ENCODE measurements around the gene ATP9A. TPM values are rescaled to one million over a fixed set of nuclear protein-coding genes. Genes with fewer than 3 reads are reported as not detected.
A peak's percentile ranks its signal among the peaks of the same experiment; 100 is the strongest.
"Not testable (repeated sequence)": the region's sequence is repeated elsewhere in the genome, so short reads cannot be mapped to it uniquely, and the experiment has no call there.

ATP9A gene
- total RNA-seq, 1 experiment from 2014 or later: 16.8 TPM

DNA sequence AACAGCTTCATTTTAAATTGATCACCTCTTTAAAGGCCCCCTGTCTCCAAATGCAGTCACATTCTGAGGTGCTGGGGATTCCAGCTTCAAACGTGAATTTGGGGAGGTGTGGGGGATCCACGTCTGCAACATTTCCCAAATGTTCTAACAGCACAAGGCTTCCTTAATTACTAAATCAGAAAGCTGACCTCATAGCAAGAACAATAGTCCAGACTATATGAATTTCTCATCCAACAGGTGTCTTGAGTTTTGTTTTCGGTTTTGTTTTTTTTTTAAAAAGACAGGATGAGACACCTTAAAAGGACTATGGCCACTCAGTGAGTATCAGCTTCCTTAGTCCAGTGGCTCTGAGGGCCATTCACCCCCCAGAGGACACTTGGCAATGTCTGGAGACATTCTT lies 11.5 kb downstream of the ATP9A start:
- H3K27me3 ChIP-seq (ENCODE audit: insufficient read depth, low read length): no peaks in the 10 kb centered on the region
- H3K4me3 ChIP-seq (replicated peaks in 1 of 2; ENCODE audit: low read depth in 1 of 2, low read length in 2 of 2): no peak overlapping the region
- ChIA-PET RAD21 (ENCODE audit: low non-redundant PET in 1 of 2, low total read pairs in 2 of 2, uncharacterized antibody in 2 of 2, unreplicated experiment in 2 of 2) (no interaction called here), POLR2A (no interaction called here), CTCF (no interaction called here)
- no TSS peak for BruUV-seq (replicated peaks)
- no peak for ATAC-seq
- DNase-seq (ENCODE audit: low read depth, low spot score): no peak
- H3K27ac ChIP-seq (ENCODE audit: low read depth, low read length): no peak overlapping the region
- intact Hi-C loops (cut with micrococcal nuclease): no loop called here
- no peak overlapping the region for H2AFZ ChIP-seq (ENCODE audit: low read depth, low read length, poor library complexity, severe bottlenecking)
- TF ChIP-seq SRF (IDR thresholded peaks at IDR 0.05; ENCODE audit: low read depth): no peak
- TF ChIP-seq EZH2 (IDR thresholded peaks at IDR 0.05): no peak
- no peak for TF ChIP-seq CEBPB (IDR thresholded peaks at IDR 0.05; ENCODE audit: low read depth)
- no peak for TF ChIP-seq EZH2phosphoT487 (IDR thresholded peaks at IDR 0.05; ENCODE audit: borderline replicate concordance)
- TF ChIP-seq, protein P1, sequence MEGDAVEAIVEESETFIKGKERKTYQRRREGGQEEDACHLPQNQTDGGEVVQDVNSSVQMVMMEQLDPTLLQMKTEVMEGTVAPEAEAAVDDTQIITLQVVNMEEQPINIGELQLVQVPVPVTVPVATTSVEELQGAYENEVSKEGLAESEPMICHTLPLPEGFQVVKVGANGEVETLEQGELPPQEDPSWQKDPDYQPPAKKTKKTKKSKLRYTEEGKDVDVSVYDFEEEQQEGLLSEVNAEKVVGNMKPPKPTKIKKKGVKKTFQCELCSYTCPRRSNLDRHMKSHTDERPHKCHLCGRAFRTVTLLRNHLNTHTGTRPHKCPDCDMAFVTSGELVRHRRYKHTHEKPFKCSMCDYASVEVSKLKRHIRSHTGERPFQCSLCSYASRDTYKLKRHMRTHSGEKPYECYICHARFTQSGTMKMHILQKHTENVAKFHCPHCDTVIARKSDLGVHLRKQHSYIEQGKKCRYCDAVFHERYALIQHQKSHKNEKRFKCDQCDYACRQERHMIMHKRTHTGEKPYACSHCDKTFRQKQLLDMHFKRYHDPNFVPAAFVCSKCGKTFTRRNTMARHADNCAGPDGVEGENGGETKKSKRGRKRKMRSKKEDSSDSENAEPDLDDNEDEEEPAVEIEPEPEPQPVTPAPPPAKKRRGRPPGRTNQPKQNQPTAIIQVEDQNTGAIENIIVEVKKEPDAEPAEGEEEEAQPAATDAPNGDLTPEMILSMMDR (IDR thresholded peaks at IDR 0.05 in 2 of 3, conservative IDR thresholded peaks at IDR 0.05 in 1 of 3; ENCODE audit: borderline replicate concordance in 1 of 3, insufficient read depth in 1 of 3, low read depth in 2 of 3, low read length in 2 of 3): no peak
- no peak for TF ChIP-seq CBX3 (IDR thresholded peaks at IDR 0.05; ENCODE audit: low read depth)
- TF ChIP-seq SIN3A (IDR thresholded peaks at IDR 0.05; ENCODE audit: low read depth): no peak
- no peak for TF ChIP-seq POLR2AphosphoS5 (IDR thresholded peaks at IDR 0.05; ENCODE audit: low read depth, low read length)
- TF ChIP-seq, protein P2, sequence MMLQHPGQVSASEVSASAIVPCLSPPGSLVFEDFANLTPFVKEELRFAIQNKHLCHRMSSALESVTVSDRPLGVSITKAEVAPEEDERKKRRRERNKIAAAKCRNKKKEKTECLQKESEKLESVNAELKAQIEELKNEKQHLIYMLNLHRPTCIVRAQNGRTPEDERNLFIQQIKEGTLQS (IDR thresholded peaks at IDR 0.05): no peak
- TF ChIP-seq ZFX (IDR thresholded peaks at IDR 0.05): no peak
- peaks cover 55 to 72% of the 10 kb centered on the region in 2 experiments for H3K4me1 ChIP-seq (ENCODE audit: control insufficient read depth in 1 of 2, insufficient read depth in 2 of 2, low read length in 2 of 2)
- no peaks in the 10 kb centered on the region for H4K20me1 ChIP-seq (ENCODE audit: insufficient read depth)
- no peak overlapping the region for H3K9ac ChIP-seq (ENCODE audit: low read length)
- H3K9me3 ChIP-seq (ENCODE audit: control insufficient read depth in 1 of 2, insufficient read depth in 1 of 2, low read depth in 1 of 2, low read length in 2 of 2): no peaks in the 10 kb centered on the region
- no peak overlapping the region for H3K4me2 ChIP-seq (ENCODE audit: low read length)
- no peaks in the 10 kb centered on the region for H3K36me3 ChIP-seq (ENCODE audit: control insufficient read depth in 1 of 2, insufficient read depth in 2 of 2, low read length in 2 of 2)
- peaks cover 9% of the 10 kb centered on the region; the same call in 1 of the 2 replicates for H3K79me2 ChIP-seq (ENCODE audit: insufficient read depth, low read length)
- H3K9me2 ChIP-seq (ENCODE audit: insufficient read depth): no peaks in the 10 kb centered on the region

DNA sequence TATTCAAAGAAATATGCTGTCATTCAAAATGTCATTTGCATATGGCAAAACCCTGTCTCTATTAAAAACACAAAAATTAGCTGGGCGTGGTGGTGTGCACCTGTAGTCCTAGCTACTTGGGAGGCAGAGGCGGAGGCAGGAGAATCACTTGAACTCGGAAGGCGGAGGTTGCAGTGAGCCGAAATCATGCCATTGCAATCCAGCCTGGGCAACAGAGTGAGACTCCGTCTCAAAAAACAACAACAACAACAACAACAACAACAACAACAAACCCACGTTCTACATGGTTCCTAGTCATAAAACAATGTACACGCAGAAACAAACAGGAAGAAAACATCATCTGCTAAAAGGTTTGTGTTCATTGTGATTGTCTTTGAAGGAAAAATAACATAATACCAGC lies 15.0 kb downstream of the ATP9A start:
- Histone ChIP-seq H3K79me2 (ENCODE audit: insufficient read depth, low read length) (peaks cover 16% of the 10 kb centered on the region), H3K4me3 (replicated peaks in 1 of 2; ENCODE audit: low read depth in 1 of 2, low read length in 2 of 2) (peak overlapping the region in 1 of 2 experiments; percentile 38; a peak in 1 of 4 replicates), H3K27ac (ENCODE audit: low read depth, low read length) (peak overlapping the region; percentile 87), H3K9ac (ENCODE audit: low read length) (peak overlapping the region; percentile 71), H3K4me2 (ENCODE audit: low read length) (peak overlapping the region; percentile 81), H3K4me1 (ENCODE audit: control insufficient read depth in 1 of 2, insufficient read depth in 2 of 2, low read length in 2 of 2) (peaks cover 54 to 73% of the 10 kb centered on the region in 2 experiments)
- H3K9me3 ChIP-seq (ENCODE audit: control insufficient read depth in 1 of 2, insufficient read depth in 1 of 2, low read depth in 1 of 2, low read length in 2 of 2); H2AFZ ChIP-seq (ENCODE audit: low read depth, low read length, poor library complexity, severe bottlenecking); H3K36me3 ChIP-seq (ENCODE audit: control insufficient read depth in 1 of 2, insufficient read depth in 2 of 2, low read length in 2 of 2); H3K9me2 ChIP-seq (ENCODE audit: insufficient read depth); CTCF ChIA-PET; DNase-seq (ENCODE audit: low read depth, low spot score); H3K27me3 ChIP-seq (ENCODE audit: insufficient read depth, low read length); intact Hi-C loops (cut with micrococcal nuclease); ATAC-seq; H4K20me1 ChIP-seq (ENCODE audit: insufficient read depth); BruUV-seq (replicated peaks): not testable (repeated sequence)
- ChIA-PET POLR2A (interaction anchor here (1.8 kb wide), 1 partner anchor 11 kb away, joined by 4 read pairs; no protein-coding TSS in a partner anchor), RAD21 (ENCODE audit: low non-redundant PET in 1 of 2, low total read pairs in 2 of 2, uncharacterized antibody in 2 of 2, unreplicated experiment in 2 of 2) (interaction anchor here in 1 of 2 experiments (0.6 kb wide), 1 partner anchor 14 kb away, joined by 3 read pairs; no protein-coding TSS in a partner anchor)

All from HCT116 (cell line).